Cardiac muscle cell (in vitro differentiated cells and primary cell): Measurements from ENCODE around the gene P4HA1. TPM values are rescaled to one million over a fixed set of nuclear protein-coding genes. Genes with fewer than 3 reads are reported as not detected.

Source experiments
- DNase-seq, 2 donors: peaks; one replicate each; pipeline versions ENCODE4 v3.0.0 to v3.0.0-alpha.2; 2010 to 2017; ENCODE audit warnings: low read depth in 1 of 2, low spot score in 1 of 2
- H3K27ac ChIP-seq: fragments of 200-600 bp; sonication (generic); 2 replicates; pipeline ENCODE4 v1.5.1; 2016
- H3K27me3 ChIP-seq: fragments of 200-600 bp; sonication (generic); 2 replicates; pipeline ENCODE4 v1.6.0; 2016; ENCODE audit warnings: control low read depth
- H3K36me3 ChIP-seq: fragments of 200-600 bp; sonication (generic); 2 replicates; pipeline ENCODE4 v1.5.1; 2016; ENCODE audit warnings: control low read depth
- H3K4me1 ChIP-seq: fragments of 200-600 bp; sonication (generic); 2 replicates; pipeline ENCODE4 v1.8.1; 2017; ENCODE audit warnings: low read depth, mild to moderate bottlenecking, mixed run types
- H3K4me3 ChIP-seq: fragments of 200-600 bp; sonication (generic); 2 replicates; pipeline ENCODE4 v1.5.1; 2016; ENCODE audit warnings: mild to moderate bottlenecking
- H3K9me3 ChIP-seq: fragments of 200-600 bp; sonication (generic); 2 replicates; pipeline ENCODE4 v1.5.1; 2017; ENCODE audit warnings: low read depth, mild to moderate bottlenecking, control low read depth
- polyA plus RNA-seq: library from polyadenylated mRNA; unstranded; fragments of >200 nt; fragmentation: Nextera tagmentation; extraction: Ambion mirVana; gene quantifications from 2 replicates; pipeline ENCODE4 v1.2.1, GENCODE V29; 2016
- total RNA-seq: library from RNA; depleted of rRNA; stranded (reverse); fragments of >200 nt; gene quantifications from 2 replicates; pipeline ENCODE4 v1.2.3, GENCODE V29; 2016
- TF ChIP-seq, protein P1 (sequence below): IDR thresholded peaks from 2 replicates; pipeline ENCODE4 v1.5.1; 2012; ENCODE audit warnings: low read depth, mild to moderate bottlenecking, low read length

Gene P4HA1
- total and polyA plus RNA-seq, 2 experiments from 2014 or later: 92.0 to 172 TPM

DNA sequence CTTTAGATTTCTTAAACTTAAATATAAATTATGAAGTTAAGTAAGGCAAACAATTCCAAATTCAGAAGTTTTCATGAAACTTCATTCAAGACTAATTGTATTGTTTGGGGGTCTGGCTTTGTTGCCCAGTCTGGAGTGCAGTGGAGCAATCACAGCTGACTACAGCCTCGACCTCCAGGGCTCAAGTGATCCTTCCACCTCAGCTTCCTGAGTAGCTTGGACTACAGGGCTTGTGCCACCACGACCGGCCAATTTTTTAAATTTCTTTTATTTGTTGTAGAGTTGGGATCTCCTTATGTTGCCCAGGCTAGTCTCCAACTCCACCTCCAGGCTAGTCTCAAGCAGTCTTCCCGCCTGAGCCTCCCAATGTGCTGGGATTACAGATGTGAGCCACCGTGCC is 12.5 kb downstream of the P4HA1 start:
- peaks cover 17% of the 10 kb centered on the region for H3K4me1 ChIP-seq
- H3K4me3 ChIP-seq: no peak overlapping the region
- H3K9me3 ChIP-seq: no peaks in the 10 kb centered on the region
- TF ChIP-seq, protein P1, sequence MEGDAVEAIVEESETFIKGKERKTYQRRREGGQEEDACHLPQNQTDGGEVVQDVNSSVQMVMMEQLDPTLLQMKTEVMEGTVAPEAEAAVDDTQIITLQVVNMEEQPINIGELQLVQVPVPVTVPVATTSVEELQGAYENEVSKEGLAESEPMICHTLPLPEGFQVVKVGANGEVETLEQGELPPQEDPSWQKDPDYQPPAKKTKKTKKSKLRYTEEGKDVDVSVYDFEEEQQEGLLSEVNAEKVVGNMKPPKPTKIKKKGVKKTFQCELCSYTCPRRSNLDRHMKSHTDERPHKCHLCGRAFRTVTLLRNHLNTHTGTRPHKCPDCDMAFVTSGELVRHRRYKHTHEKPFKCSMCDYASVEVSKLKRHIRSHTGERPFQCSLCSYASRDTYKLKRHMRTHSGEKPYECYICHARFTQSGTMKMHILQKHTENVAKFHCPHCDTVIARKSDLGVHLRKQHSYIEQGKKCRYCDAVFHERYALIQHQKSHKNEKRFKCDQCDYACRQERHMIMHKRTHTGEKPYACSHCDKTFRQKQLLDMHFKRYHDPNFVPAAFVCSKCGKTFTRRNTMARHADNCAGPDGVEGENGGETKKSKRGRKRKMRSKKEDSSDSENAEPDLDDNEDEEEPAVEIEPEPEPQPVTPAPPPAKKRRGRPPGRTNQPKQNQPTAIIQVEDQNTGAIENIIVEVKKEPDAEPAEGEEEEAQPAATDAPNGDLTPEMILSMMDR: no peak
- H3K27ac ChIP-seq: no peak overlapping the region
- no peaks in the 10 kb centered on the region for H3K36me3 ChIP-seq
- no peak for DNase-seq
- H3K27me3 ChIP-seq: no peaks in the 10 kb centered on the region

DNA sequence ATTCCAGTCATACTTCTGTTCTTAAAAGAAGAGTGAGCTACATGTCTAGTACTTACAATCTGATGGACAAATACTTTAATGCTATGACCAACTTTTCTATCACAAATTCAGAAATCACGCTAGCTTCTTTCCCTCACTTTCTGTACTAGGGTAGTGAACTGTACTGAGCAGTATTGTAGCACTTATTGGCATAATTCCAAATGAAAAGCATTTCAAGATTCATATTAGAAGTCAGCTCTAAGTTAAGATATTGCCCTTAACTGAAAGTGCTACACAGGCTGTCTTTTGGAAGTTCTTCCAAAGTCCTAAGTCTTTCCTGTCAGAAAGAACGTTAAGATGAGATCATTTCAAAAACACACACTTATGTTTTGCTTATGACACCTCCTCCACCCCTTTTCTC is 13.4 kb downstream of the P4HA1 start:
- Histone ChIP-seq H3K4me1 (peaks cover 8% of the 10 kb centered on the region), H3K27me3 (no peaks in the 10 kb centered on the region), H3K4me3 (no peak overlapping the region), H3K9me3 (no peaks in the 10 kb centered on the region), H3K36me3 (no peaks in the 10 kb centered on the region), H3K27ac (peak overlapping the region; percentile 31)
- peak in 1 of 2 donors; percentile 38 for DNase-seq
- TF ChIP-seq, protein P1: no peak

DNA sequence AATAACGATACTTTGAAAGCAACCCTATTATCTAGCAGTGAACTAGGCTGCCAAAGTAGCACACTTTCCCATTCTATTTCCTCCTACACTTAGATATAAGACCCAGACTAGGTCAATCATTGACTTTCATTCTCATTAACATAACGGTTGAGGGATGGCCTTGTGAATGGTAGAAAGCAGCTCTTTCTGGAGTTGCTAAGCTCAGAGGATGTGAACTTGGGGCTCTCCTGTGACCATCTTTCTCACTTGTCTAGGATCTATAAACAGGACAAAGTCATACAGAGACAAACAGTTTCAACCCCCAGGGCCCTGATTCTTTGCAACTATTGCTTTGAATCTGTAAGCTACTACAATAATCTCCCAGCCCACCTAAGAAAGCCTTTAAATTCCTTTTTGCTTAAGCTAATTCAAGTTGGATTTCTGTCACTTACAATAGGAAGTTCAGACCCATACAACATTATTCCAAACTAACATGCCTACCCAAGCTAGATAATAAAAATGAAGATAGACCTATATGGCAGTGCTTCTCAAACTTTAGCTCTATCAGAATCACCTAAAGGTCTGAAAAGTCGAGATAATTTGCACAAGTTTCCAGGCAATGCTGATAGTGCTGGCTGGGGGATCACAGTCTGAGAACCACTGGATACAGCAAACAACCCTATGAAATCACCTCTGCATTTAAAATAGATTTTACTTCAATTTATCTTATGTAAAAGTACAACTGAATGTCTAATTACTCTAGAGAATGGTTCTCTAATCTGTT is 16.7 kb downstream of the P4HA1 start:
- TF ChIP-seq, protein P1: no peak
- H3K9me3 ChIP-seq: no peaks in the 10 kb centered on the region
- H3K4me3 ChIP-seq: no peak overlapping the region
- peak overlapping the region; percentile 54 for H3K27ac ChIP-seq
- peaks cover 19% of the 10 kb centered on the region for H3K4me1 ChIP-seq
- DNase-seq: no peak
- H3K27me3 ChIP-seq: no peaks in the 10 kb centered on the region
- H3K36me3 ChIP-seq: no peaks in the 10 kb centered on the region

DNA sequence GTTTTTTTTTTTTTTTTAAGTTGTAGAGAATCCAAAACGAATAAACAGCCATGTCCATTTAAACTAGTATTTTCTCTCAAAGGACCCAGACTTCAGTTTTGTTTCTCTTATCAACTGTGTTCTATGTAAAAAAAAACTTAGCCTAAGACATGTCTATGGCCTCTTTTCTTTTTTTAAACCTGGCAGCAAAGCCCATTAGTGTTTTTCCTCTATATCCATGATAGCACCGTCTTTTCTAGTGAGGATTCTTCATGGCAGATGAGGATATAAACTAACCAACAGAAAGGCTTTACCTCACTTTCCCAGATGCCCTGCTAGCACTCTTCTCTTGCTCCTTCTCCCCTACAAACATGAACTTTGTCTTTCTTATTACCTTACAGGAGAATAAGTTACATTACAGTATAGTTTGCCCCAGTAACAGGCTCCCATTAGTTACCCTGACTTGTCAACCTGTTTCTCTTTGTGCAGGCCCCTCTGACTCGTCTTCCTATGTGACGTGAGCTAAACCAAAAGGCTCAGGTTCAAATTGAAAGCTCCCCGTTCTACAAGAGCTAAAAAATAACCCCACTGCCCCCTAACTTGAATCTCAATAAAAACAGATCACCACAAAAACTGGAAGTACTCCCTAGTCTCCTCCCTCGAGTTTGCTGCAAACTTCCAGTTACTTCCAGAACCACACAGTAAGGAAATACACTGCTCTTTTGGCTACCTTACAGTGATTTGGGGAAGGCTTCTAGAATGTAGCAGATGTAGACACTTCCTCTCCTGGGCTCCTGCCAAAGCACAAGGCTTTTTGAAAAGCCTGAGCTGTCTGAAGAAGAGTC is 20.1 kb downstream of the P4HA1 start:
- H3K27me3 ChIP-seq: no peaks in the 10 kb centered on the region
- H3K27ac ChIP-seq: peak overlapping the region; percentile 84
- peak in 1 of 2 donors; percentile 93 for DNase-seq
- peaks cover 12% of the 10 kb centered on the region for H3K4me1 ChIP-seq
- no peaks in the 10 kb centered on the region for H3K9me3 ChIP-seq
- no peak overlapping the region for H3K4me3 ChIP-seq
- TF ChIP-seq, protein P1: no peak
- H3K36me3 ChIP-seq: peaks cover 27% of the 10 kb centered on the region

DNA sequence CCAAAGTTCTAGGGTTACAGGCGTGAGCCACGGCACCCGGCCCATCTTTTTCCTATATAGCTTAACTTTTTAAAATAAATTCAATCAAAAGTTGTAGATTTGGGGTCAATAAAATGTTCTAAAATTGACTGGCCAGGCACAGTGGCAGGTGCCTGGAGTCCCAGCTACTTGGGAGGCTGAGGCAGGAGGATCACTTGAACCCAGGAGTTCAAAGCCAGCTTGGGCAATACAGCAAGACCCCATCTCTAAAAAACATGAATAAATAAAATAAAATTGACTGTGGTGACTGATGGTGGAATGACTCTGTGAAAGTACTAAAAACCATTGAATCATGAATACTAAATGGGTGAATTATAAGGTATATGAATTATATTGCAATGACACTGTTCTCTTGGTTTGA is 20.8 kb downstream of the P4HA1 start:
- H3K27ac ChIP-seq: no peak overlapping the region
- peaks cover 35% of the 10 kb centered on the region for H3K36me3 ChIP-seq
- peaks cover 12% of the 10 kb centered on the region for H3K4me1 ChIP-seq
- H3K27me3 ChIP-seq: no peaks in the 10 kb centered on the region
- no peak overlapping the region for H3K4me3 ChIP-seq
- no peaks in the 10 kb centered on the region for H3K9me3 ChIP-seq
- no peak for DNase-seq
- TF ChIP-seq, protein P1: no peak
